SU-DHL-6 (cell line): ENCODE measurements around the gene NUP85.

Source experiments
- EZH2phosphoT487 ChIP-seq: fragments of 200-600 bp; sonication (generic), shearing (Covaris generic); conservative IDR thresholded peaks from 2 replicates; pipeline ENCODE4 v1.6.1; 2018; ENCODE audit warnings: mild to moderate bottlenecking, antibody characterized with exemption, low read length, moderate library complexity, mixed read lengths
- TF ChIP-seq, protein P1 (sequence below): fragments of 200-600 bp; sonication (generic); IDR thresholded peaks from one replicate; pipeline ENCODE4 v1.5.1; 2017; ENCODE audit warnings: antibody characterized with exemption, mild to moderate bottlenecking, low read length, moderate library complexity; ENCODE audit not compliant: insufficient read depth, poor library complexity, severe bottlenecking

DNA sequence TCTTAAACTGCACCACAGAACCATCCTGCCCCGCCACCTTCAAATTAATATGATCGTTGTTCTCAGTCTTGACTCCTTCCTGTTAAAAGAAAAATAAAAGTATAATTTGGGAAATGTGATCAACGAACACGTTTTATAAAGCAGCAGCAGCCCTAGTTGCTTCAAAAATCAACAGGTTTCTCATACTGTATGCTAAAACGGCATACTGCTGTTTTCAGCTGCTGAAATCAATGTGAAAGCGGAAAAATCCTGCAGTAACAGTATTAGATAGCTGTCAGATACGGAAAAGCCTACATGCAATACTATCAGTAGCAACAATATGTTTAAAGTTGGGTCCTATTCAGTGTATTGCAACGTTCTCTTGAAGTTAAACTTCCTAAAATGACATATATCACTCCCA is 24.4 kb upstream of the NUP85 start:
- TF ChIP-seq, protein P1, sequence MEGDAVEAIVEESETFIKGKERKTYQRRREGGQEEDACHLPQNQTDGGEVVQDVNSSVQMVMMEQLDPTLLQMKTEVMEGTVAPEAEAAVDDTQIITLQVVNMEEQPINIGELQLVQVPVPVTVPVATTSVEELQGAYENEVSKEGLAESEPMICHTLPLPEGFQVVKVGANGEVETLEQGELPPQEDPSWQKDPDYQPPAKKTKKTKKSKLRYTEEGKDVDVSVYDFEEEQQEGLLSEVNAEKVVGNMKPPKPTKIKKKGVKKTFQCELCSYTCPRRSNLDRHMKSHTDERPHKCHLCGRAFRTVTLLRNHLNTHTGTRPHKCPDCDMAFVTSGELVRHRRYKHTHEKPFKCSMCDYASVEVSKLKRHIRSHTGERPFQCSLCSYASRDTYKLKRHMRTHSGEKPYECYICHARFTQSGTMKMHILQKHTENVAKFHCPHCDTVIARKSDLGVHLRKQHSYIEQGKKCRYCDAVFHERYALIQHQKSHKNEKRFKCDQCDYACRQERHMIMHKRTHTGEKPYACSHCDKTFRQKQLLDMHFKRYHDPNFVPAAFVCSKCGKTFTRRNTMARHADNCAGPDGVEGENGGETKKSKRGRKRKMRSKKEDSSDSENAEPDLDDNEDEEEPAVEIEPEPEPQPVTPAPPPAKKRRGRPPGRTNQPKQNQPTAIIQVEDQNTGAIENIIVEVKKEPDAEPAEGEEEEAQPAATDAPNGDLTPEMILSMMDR: no peak
- no peak for TF ChIP-seq EZH2phosphoT487
